ENCODE measurements around the gene CPNE2.
A peak's percentile ranks its signal among the peaks of the same experiment; 100 is the strongest.

CPNE2 gene

DNA sequence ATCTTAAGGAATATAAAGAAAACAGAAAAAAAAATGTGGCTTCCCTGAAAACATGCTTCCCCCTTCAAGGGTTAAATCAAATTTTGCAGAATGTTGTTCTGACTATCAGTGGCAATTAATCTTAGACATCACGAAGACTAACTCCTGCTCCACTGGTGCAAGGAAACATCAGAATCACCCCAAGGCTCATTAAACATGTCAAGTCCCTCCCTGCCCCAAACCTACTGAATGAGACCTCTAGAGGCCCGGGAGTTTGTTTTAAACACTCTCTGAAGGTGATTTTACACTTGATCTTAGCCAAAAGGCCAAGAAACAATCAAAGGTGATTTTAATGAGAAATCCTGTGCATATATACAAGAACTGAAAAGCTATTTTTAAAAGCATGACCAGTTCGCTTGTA, 75.2 kb downstream of the CPNE2 start:
- Histone ChIP-seq H3K27ac (ENCODE audit: low read depth, low read length, poor library complexity, severe bottlenecking) (no peak overlapping the region), H3F3A (ENCODE audit: insufficient read depth, low read length) (no peaks in the 10 kb centered on the region), H3K4me1 (ENCODE audit: insufficient read depth, low read length, severe bottlenecking) (no peaks in the 10 kb centered on the region), H3K27me3 (ENCODE audit: insufficient read depth, low read length) (no peaks in the 10 kb centered on the region), H3K79me2 (ENCODE audit: insufficient read depth, low read length) (no peaks in the 10 kb centered on the region), H3K9ac (ENCODE audit: low read length) (no peak overlapping the region), H3K9me2 (ENCODE audit: low read depth, low read length) (no peaks in the 10 kb centered on the region), H3K9me3 (ENCODE audit: low read length) (no peaks in the 10 kb centered on the region), H4K20me1 (ENCODE audit: insufficient read depth, low read length) (no peaks in the 10 kb centered on the region), H3K4me2 (ENCODE audit: low read length) (no peak overlapping the region), H2AFZ (ENCODE audit: low read length) (no peak overlapping the region), H3K36me3 (ENCODE audit: insufficient read depth, low read length) (peaks cover 85% of the 10 kb centered on the region), H3K4me3 (ENCODE audit: low read depth, low read length, poor library complexity, severe bottlenecking) (no peak overlapping the region)
- TF ChIP-seq, protein P1, sequence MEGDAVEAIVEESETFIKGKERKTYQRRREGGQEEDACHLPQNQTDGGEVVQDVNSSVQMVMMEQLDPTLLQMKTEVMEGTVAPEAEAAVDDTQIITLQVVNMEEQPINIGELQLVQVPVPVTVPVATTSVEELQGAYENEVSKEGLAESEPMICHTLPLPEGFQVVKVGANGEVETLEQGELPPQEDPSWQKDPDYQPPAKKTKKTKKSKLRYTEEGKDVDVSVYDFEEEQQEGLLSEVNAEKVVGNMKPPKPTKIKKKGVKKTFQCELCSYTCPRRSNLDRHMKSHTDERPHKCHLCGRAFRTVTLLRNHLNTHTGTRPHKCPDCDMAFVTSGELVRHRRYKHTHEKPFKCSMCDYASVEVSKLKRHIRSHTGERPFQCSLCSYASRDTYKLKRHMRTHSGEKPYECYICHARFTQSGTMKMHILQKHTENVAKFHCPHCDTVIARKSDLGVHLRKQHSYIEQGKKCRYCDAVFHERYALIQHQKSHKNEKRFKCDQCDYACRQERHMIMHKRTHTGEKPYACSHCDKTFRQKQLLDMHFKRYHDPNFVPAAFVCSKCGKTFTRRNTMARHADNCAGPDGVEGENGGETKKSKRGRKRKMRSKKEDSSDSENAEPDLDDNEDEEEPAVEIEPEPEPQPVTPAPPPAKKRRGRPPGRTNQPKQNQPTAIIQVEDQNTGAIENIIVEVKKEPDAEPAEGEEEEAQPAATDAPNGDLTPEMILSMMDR (IDR thresholded peaks at IDR 0.05; ENCODE audit: low read length): no peak
- TF ChIP-seq EZH2 (IDR thresholded peaks at IDR 0.05; ENCODE audit: borderline replicate concordance, low read length): no peak

DNA sequence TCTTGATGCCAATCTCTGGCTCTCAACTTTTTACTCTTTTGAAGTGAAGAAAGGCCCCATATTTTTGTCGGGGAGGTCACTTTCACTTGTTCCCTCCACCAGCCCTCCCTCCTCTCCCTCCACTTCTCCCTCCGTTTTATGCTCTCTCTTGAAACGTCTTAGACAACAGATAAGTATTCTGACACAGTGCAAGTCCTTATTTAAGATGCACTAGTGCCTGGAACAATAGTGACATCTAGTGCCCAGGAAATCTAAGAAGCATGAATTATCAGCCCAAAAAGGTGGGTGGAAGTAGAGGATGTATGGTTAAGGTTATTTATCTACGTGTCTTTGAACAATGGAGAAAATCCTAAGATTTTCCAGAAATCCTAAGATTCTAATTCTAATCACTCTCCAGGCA, 75.6 kb downstream of the CPNE2 start:
- no peaks in the 10 kb centered on the region for H3F3A ChIP-seq (ENCODE audit: insufficient read depth, low read length)
- H3K9me2 ChIP-seq (ENCODE audit: low read depth, low read length): no peaks in the 10 kb centered on the region
- no peak for TF ChIP-seq EZH2 (IDR thresholded peaks at IDR 0.05; ENCODE audit: borderline replicate concordance, low read length)
- TF ChIP-seq, protein P1 (IDR thresholded peaks at IDR 0.05; ENCODE audit: low read length): peak; percentile 69
- H3K27ac ChIP-seq (ENCODE audit: low read depth, low read length, poor library complexity, severe bottlenecking): no peak overlapping the region
- no peak overlapping the region for H3K4me2 ChIP-seq (ENCODE audit: low read length)
- H3K79me2 ChIP-seq (ENCODE audit: insufficient read depth, low read length): no peaks in the 10 kb centered on the region
- H3K4me1 ChIP-seq (ENCODE audit: insufficient read depth, low read length, severe bottlenecking): no peaks in the 10 kb centered on the region
- no peak overlapping the region for H3K4me3 ChIP-seq (ENCODE audit: low read depth, low read length, poor library complexity, severe bottlenecking)
- no peak overlapping the region for H2AFZ ChIP-seq (ENCODE audit: low read length)
- H4K20me1 ChIP-seq (ENCODE audit: insufficient read depth, low read length): no peaks in the 10 kb centered on the region
- H3K27me3 ChIP-seq (ENCODE audit: insufficient read depth, low read length): no peaks in the 10 kb centered on the region
- H3K9me3 ChIP-seq (ENCODE audit: low read length): no peaks in the 10 kb centered on the region
- peaks cover 85% of the 10 kb centered on the region for H3K36me3 ChIP-seq (ENCODE audit: insufficient read depth, low read length)
- no peak overlapping the region for H3K9ac ChIP-seq (ENCODE audit: low read length)

DNA sequence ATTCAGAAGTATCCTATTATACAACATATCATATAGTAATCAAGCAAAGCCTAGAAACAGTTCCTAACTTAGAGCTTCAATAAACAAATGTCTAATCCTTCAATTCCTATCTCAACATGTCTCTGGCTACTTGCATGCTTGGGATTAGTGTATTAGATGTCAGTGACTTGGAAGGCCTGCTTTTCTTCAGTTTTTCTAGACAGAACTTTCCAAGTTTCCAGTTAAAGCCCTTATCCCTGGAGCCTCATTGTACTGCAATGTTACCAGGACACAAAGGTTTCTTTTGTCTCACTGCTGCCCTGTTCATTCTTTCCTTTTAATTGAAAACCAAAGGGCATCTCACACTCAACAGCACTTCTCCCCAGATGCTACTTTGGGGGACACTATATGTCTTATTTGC, 76.9 kb downstream of the CPNE2 start:
- H3K9me3 ChIP-seq (ENCODE audit: low read length): no peaks in the 10 kb centered on the region
- H3K4me1 ChIP-seq (ENCODE audit: insufficient read depth, low read length, severe bottlenecking): no peaks in the 10 kb centered on the region
- peaks cover 80% of the 10 kb centered on the region for H3K36me3 ChIP-seq (ENCODE audit: insufficient read depth, low read length)
- no peak overlapping the region for H3K4me2 ChIP-seq (ENCODE audit: low read length)
- no peak overlapping the region for H2AFZ ChIP-seq (ENCODE audit: low read length)
- H3K4me3 ChIP-seq (ENCODE audit: low read depth, low read length, poor library complexity, severe bottlenecking): no peak overlapping the region
- no peak for TF ChIP-seq EZH2 (IDR thresholded peaks at IDR 0.05; ENCODE audit: borderline replicate concordance, low read length)
- TF ChIP-seq, protein P1 (IDR thresholded peaks at IDR 0.05; ENCODE audit: low read length): no peak
- no peaks in the 10 kb centered on the region for H3K27me3 ChIP-seq (ENCODE audit: insufficient read depth, low read length)
- H3F3A ChIP-seq (ENCODE audit: insufficient read depth, low read length): no peaks in the 10 kb centered on the region
- no peak overlapping the region for H3K27ac ChIP-seq (ENCODE audit: low read depth, low read length, poor library complexity, severe bottlenecking)
- no peak overlapping the region for H3K9ac ChIP-seq (ENCODE audit: low read length)
- H3K79me2 ChIP-seq (ENCODE audit: insufficient read depth, low read length): no peaks in the 10 kb centered on the region
- H4K20me1 ChIP-seq (ENCODE audit: insufficient read depth, low read length): no peaks in the 10 kb centered on the region
- H3K9me2 ChIP-seq (ENCODE audit: low read depth, low read length): no peaks in the 10 kb centered on the region

Data from OCI-LY1 (cell line).